K562 (cell line): ENCODE results near the gene RAB31. TPM values are rescaled to one million over a fixed set of nuclear protein-coding genes. Genes with fewer than 3 reads are reported as not detected.

ENCODE experiments used
- BACH1 ChIP-seq: fragments of 200-800 bp; sonication (Bioruptor generic); IDR thresholded peaks from 2 replicates; pipeline ENCODE4 v1.6.1; 2016; ENCODE audit warnings: missing genetic modification characterization, missing compliant biosample characterization
- BMI1 ChIP-seq: fragments of 150-350 bp; IDR thresholded peaks from 2 replicates; pipeline ENCODE4 v1.6.1; 2014; ENCODE audit warnings: low read length
- CREB1 ChIP-seq, 2 experiments: sonication (generic) in 1 of 2; formaldehyde crosslinking in 1 of 2; IDR thresholded peaks; 2 replicates each; pipeline versions ENCODE4 v1.6.1 to v1.8.0; 2012 to 2022; ENCODE audit warnings: inconsistent platforms in 1 of 2, mild to moderate bottlenecking in 1 of 2, missing genetic modification reagents in 1 of 2, moderate library complexity in 1 of 2
- ESRRA ChIP-seq: fragments of 450-650 bp; IDR thresholded peaks from 2 replicates; pipeline ENCODE4 v1.6.1; 2014; ENCODE audit warnings: low read depth, mild to moderate bottlenecking, moderate library complexity, borderline replicate concordance
- GTF3C2 ChIP-seq: IDR thresholded peaks from 3 replicates; pipeline ENCODE4 v1.6.1; 2011; ENCODE audit warnings: borderline replicate concordance, mild to moderate bottlenecking, moderate library complexity; ENCODE audit not compliant: insufficient read length; ENCODE audit errors: extremely low read depth
- KLF1 ChIP-seq: fragments of 450-650 bp; IDR thresholded peaks from 2 replicates; pipeline ENCODE4 v1.6.1; 2016; ENCODE audit warnings: missing genetic modification characterization, missing compliant biosample characterization
- NFE2L1 ChIP-seq: fragments of 450-650 bp; IDR thresholded peaks from 2 replicates; pipeline ENCODE4 v1.6.1; 2016; ENCODE audit warnings: missing genetic modification characterization, low read depth, mild to moderate bottlenecking, missing compliant biosample characterization, moderate library complexity, borderline replicate concordance
- POLR2AphosphoS5 ChIP-seq: IDR thresholded peaks from 2 replicates; pipeline ENCODE4 v1.6.1; 2011; ENCODE audit warnings: mild to moderate bottlenecking, low read depth, low read length, moderate library complexity; ENCODE audit not compliant: control insufficient read depth, insufficient read depth
- PTBP1 ChIP-seq: fragments of 200-400 bp; formaldehyde crosslinking; IDR thresholded peaks from 2 replicates; pipeline ENCODE4 v1.6.1; 2017; ENCODE audit warnings: low read depth, low read length
- SMARCE1 ChIP-seq: fragments of 450-650 bp; IDR thresholded peaks from 2 replicates; pipeline ENCODE4 v1.7.1; 2016; ENCODE audit warnings: mild to moderate bottlenecking
- ZEB2 ChIP-seq: fragments of 450-650 bp; IDR thresholded peaks from 2 replicates; pipeline ENCODE4 v1.6.1; 2016
- ZNF3 ChIP-seq: fragments of 250-450 bp; sonication (Bioruptor Pico); IDR thresholded peaks from 2 replicates; pipeline ENCODE4 v1.5.0; 2021; ENCODE audit warnings: mild to moderate bottlenecking, moderate library complexity
- ZSCAN32 ChIP-seq: fragments of 450-650 bp; formaldehyde crosslinking; IDR thresholded peaks from 2 replicates; pipeline ENCODE4 v1.4.0; 2020; ENCODE audit warnings: mild to moderate bottlenecking, moderate library complexity
- polyA plus RNA-seq, 8 experiments: library from polyadenylated mRNA; depleted of rRNA in 4 of 8; stranded (reverse) in 5 of 8; unstranded in 3 of 8; fragments of >200 nt; fragmentation: Nextera tagmentation in 2 of 8; fragmentation: Illumina TruSeq in 1 of 8; extraction: Ambion mirVana in 2 of 8; extraction: Trizol in 1 of 8; gene quantifications; 2 replicates each; pipeline versions ENCODE4 v1.2.1 to v1.2.3, GENCODE V29; 2011 to 2014; ENCODE audit warnings: inconsistent platforms in 1 of 8, missing spikeins in 1 of 8
- total RNA-seq, 7 experiments: library from RNA; depleted of rRNA in 6 of 7; stranded (reverse); fragments of >200 nt in 6 of 7; fragmentation: Illumina TruSeq in 2 of 7; extraction: Trizol in 2 of 7; gene quantifications; 2 replicates each; pipeline versions ENCODE4 v1.2.1 to v1.2.3, GENCODE V29; 2011 to 2021; ENCODE audit warnings: low replicate concordance in 1 of 7
- TF ChIP-seq, protein P1 (sequence below): sonication (generic); formaldehyde crosslinking; IDR thresholded peaks from 2 replicates; pipeline ENCODE4 v1.8.0; 2022; ENCODE audit warnings: mild to moderate bottlenecking, low read depth, missing genetic modification reagents
- TF ChIP-seq, protein P2 (sequence below), 2 experiments: fragments of 250-450 bp in 1 of 2; fragments of 450-650 bp in 1 of 2; sonication (Bioruptor Pico) in 1 of 2; IDR thresholded peaks; 2 replicates each; pipeline versions ENCODE4 v1.6.1 to v1.8.0; 2016 to 2021; ENCODE audit warnings: mild to moderate bottlenecking in 2 of 2, moderate library complexity in 2 of 2, missing compliant biosample characterization in 1 of 2, missing genetic modification characterization in 1 of 2
- TF ChIP-seq, protein P3 (sequence below): sonication (generic); formaldehyde crosslinking; IDR thresholded peaks from 2 replicates; pipeline ENCODE4 v1.8.1; 2022; ENCODE audit warnings: missing genetic modification reagents
- TF ChIP-seq, protein P4 (sequence below): fragments of 250-450 bp; sonication (Bioruptor Pico); IDR thresholded peaks from 2 replicates; pipeline ENCODE4 v1.8.0; 2022; ENCODE audit warnings: moderate library complexity, mild to moderate bottlenecking, inconsistent platforms

The RAB31 gene
- total and polyA plus RNA-seq, 9 of the 15 experiments (the other 6 are each of a cell fraction or from before 2014, with no cell fraction given): 20.7 to 70.4 (median 41.3) TPM

- no peak for TF ChIP-seq GTF3C2
- no peak for TF ChIP-seq ZSCAN32 (CRISPR knock-in tag)
- TF ChIP-seq PTBP1: no peak
- no peak for TF ChIP-seq NFE2L1 (tag)
- TF ChIP-seq BACH1 (tag): no peak
- no peak for TF ChIP-seq BMI1
- no peak for TF ChIP-seq CREB1 (IDR thresholded peaks at IDR 0.05)
- TF ChIP-seq CREB1 (CRISPR knock-in tag; IDR thresholded peaks at IDR 0.05): no peak
- TF ChIP-seq KLF1 (tag): no peak
- TF ChIP-seq SMARCE1: peak; percentile 66
- TF ChIP-seq, protein P1, sequence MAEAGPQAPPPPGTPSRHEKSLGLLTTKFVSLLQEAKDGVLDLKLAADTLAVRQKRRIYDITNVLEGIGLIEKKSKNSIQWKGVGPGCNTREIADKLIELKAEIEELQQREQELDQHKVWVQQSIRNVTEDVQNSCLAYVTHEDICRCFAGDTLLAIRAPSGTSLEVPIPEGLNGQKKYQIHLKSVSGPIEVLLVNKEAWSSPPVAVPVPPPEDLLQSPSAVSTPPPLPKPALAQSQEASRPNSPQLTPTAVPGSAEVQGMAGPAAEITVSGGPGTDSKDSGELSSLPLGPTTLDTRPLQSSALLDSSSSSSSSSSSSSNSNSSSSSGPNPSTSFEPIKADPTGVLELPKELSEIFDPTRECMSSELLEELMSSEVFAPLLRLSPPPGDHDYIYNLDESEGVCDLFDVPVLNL: no peak
- TF ChIP-seq, protein P2, sequence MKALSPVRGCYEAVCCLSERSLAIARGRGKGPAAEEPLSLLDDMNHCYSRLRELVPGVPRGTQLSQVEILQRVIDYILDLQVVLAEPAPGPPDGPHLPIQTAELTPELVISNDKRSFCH (CRISPR knock-in tag; IDR thresholded peaks at IDR 0.05): no peak
- TF ChIP-seq, protein P2 (tag; IDR thresholded peaks at IDR 0.05): peak; percentile 58; the same call in 1 of the 2 replicates
- TF ChIP-seq ZNF3 (CRISPR knock-in tag): no peak
- peak; percentile 66; the same call in 1 of the 2 replicates for TF ChIP-seq ZEB2
- TF ChIP-seq, protein P3, sequence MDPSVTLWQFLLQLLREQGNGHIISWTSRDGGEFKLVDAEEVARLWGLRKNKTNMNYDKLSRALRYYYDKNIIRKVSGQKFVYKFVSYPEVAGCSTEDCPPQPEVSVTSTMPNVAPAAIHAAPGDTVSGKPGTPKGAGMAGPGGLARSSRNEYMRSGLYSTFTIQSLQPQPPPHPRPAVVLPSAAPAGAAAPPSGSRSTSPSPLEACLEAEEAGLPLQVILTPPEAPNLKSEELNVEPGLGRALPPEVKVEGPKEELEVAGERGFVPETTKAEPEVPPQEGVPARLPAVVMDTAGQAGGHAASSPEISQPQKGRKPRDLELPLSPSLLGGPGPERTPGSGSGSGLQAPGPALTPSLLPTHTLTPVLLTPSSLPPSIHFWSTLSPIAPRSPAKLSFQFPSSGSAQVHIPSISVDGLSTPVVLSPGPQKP (CRISPR knock-in tag): no peak
- peak; percentile 77; the same call in 1 of the 2 replicates for TF ChIP-seq ESRRA
- TF ChIP-seq POLR2AphosphoS5: no peak
- TF ChIP-seq, protein P4, sequence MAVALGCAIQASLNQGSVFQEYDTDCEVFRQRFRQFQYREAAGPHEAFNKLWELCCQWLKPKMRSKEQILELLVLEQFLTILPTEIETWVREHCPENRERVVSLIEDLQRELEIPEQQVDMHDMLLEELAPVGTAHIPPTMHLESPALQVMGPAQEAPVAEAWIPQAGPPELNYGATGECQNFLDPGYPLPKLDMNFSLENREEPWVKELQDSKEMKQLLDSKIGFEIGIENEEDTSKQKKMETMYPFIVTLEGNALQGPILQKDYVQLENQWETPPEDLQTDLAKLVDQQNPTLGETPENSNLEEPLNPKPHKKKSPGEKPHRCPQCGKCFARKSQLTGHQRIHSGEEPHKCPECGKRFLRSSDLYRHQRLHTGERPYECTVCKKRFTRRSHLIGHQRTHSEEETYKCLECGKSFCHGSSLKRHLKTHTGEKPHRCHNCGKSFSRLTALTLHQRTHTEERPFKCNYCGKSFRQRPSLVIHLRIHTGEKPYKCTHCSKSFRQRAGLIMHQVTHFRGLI (CRISPR knock-in tag): no peak
Measured at GRCh38 chr18:9849407-9850283, 141.5 kb downstream of the RAB31 start (continued).
